Prostate gland (tissue), 2 donors: ENCODE measurements around the gene MYBBP1A.
A peak's percentile ranks its signal among the peaks of the same experiment; 100 is the strongest.

Experiments used
- POLR2A ChIP-seq: fragments of 450-650 bp; IDR thresholded peaks from one replicate; pipeline ENCODE4 v1.6.1; 2016; ENCODE audit warnings: antibody characterized with exemption, mild to moderate bottlenecking
- POLR2AphosphoS5 ChIP-seq: sonication (generic); formaldehyde crosslinking; IDR thresholded peaks from one replicate; pipeline ENCODE4 v1.6.1; 2017; ENCODE audit warnings: antibody characterized with exemption
- TF ChIP-seq, protein P1 (sequence below), 4 experiments: fragments of 200-600 bp in 2 of 4; fragments of 450-650 bp in 2 of 4; sonication (generic) in 2 of 4; IDR thresholded peaks; 1 replicate in 3 of 4; 2 replicates in 1 of 4; pipeline ENCODE4 v1.5.1; 2016 to 2019; ENCODE audit warnings: antibody characterized with exemption in 4 of 4, mild to moderate bottlenecking in 2 of 4, moderate library complexity in 2 of 4

GRCh38 chr17:4562015-4562969 is 7.1 kb upstream of the MYBBP1A start:
- TF ChIP-seq, protein P1, sequence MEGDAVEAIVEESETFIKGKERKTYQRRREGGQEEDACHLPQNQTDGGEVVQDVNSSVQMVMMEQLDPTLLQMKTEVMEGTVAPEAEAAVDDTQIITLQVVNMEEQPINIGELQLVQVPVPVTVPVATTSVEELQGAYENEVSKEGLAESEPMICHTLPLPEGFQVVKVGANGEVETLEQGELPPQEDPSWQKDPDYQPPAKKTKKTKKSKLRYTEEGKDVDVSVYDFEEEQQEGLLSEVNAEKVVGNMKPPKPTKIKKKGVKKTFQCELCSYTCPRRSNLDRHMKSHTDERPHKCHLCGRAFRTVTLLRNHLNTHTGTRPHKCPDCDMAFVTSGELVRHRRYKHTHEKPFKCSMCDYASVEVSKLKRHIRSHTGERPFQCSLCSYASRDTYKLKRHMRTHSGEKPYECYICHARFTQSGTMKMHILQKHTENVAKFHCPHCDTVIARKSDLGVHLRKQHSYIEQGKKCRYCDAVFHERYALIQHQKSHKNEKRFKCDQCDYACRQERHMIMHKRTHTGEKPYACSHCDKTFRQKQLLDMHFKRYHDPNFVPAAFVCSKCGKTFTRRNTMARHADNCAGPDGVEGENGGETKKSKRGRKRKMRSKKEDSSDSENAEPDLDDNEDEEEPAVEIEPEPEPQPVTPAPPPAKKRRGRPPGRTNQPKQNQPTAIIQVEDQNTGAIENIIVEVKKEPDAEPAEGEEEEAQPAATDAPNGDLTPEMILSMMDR (IDR thresholded peaks at IDR 0.05) = peak in 1 of 4 experiments; percentile 14
- no peak for TF ChIP-seq POLR2A
- TF ChIP-seq POLR2AphosphoS5 = peak; percentile 28
